A549 (cell line): ENCODE data around the gene BLOC1S4.

ENCODE experiments used
- BHLHE40 ChIP-seq: IDR thresholded peaks from 2 replicates; pipeline ENCODE4 v1.6.1; 2012; ENCODE audit warnings: low read depth, low read length, inconsistent platforms
- CTCF ChIP-seq: fragments of >200 bp; sonication (Bioruptor Twin); formaldehyde crosslinking; IDR thresholded peaks from 3 replicates; pipeline ENCODE4 v1.5.1; 2016
- EP300 ChIP-seq, 2 experiments: fragments of >200 bp; sonication (Bioruptor Twin); formaldehyde crosslinking; IDR thresholded peaks; 2 replicates in 1 of 2; 3 replicates in 1 of 2; pipeline ENCODE4 v1.6.1; 2016 to 2017
- FOSB ChIP-seq: fragments of 250-450 bp; sonication (Bioruptor Pico); IDR thresholded peaks from 2 replicates; pipeline ENCODE4 v1.5.0; 2020; ENCODE audit warnings: mild to moderate bottlenecking, moderate library complexity
- HMGXB4 ChIP-seq: fragments of 250-450 bp; sonication (Bioruptor Pico); IDR thresholded peaks from 2 replicates; pipeline ENCODE4 v1.5.0; 2021; ENCODE audit warnings: mild to moderate bottlenecking, moderate library complexity, borderline replicate concordance
- MAX ChIP-seq: IDR thresholded peaks from 2 replicates; pipeline ENCODE4 v1.6.1; 2012
- NFE2L2 ChIP-seq: fragments of 150-350 bp; conservative IDR thresholded peaks from 2 replicates; pipeline ENCODE4 v1.6.1; 2014; ENCODE audit warnings: low read length
- PHF8 ChIP-seq: fragments of 200-600 bp; sonication (generic); IDR thresholded peaks from 2 replicates; pipeline ENCODE4 v1.6.1; 2016; ENCODE audit warnings: low read depth, mild to moderate bottlenecking, antibody characterized with exemption, moderate library complexity, borderline replicate concordance
- POLR2A ChIP-seq: IDR thresholded peaks from 2 replicates; pipeline ENCODE4 v1.6.1; 2012; ENCODE audit warnings: mild to moderate bottlenecking, low read length
- RCOR1 ChIP-seq: fragments of 150-350 bp; IDR thresholded peaks from 2 replicates; pipeline ENCODE4 v1.6.1; 2014; ENCODE audit warnings: antibody characterized with exemption, low read length, low read depth
- REST ChIP-seq: fragments of 200-600 bp; sonication (generic); IDR thresholded peaks from 2 replicates; pipeline ENCODE4 v1.6.1; 2016; ENCODE audit warnings: antibody characterized with exemption, mild to moderate bottlenecking, moderate library complexity

GRCh38 chr4:6719611-6720179 is 3.7 kb downstream of the BLOC1S4 start:
- TF ChIP-seq PHF8 (no peak), NFE2L2 (no peak), RCOR1 (no peak), POLR2A (no peak), CTCF (no peak), MAX (no peak), BHLHE40 (no peak), REST (no peak), HMGXB4 (no peak), FOSB (CRISPR knock-in tag) (no peak), EP300 (IDR thresholded peaks at IDR 0.05) (no peak)
